ENCODE measurements around the gene OPCML.

- TF ChIP-seq, protein P1, sequence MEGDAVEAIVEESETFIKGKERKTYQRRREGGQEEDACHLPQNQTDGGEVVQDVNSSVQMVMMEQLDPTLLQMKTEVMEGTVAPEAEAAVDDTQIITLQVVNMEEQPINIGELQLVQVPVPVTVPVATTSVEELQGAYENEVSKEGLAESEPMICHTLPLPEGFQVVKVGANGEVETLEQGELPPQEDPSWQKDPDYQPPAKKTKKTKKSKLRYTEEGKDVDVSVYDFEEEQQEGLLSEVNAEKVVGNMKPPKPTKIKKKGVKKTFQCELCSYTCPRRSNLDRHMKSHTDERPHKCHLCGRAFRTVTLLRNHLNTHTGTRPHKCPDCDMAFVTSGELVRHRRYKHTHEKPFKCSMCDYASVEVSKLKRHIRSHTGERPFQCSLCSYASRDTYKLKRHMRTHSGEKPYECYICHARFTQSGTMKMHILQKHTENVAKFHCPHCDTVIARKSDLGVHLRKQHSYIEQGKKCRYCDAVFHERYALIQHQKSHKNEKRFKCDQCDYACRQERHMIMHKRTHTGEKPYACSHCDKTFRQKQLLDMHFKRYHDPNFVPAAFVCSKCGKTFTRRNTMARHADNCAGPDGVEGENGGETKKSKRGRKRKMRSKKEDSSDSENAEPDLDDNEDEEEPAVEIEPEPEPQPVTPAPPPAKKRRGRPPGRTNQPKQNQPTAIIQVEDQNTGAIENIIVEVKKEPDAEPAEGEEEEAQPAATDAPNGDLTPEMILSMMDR (IDR thresholded peaks at IDR 0.05; ENCODE audit: low read length): no peak
- no peak for TF ChIP-seq EZH2 (IDR thresholded peaks at IDR 0.05; ENCODE audit: borderline replicate concordance, low read length)
Observed at GRCh38 chr11:132838627-132839026, 693.7 kb downstream of the OPCML start.

Measured in OCI-LY1 (cell line).